K562 (cell line): ENCODE results near the gene ARHGEF16. TPM values are rescaled to one million over a fixed set of nuclear protein-coding genes. Genes with fewer than 3 reads are reported as not detected.
A peak's percentile ranks its signal among the peaks of the same experiment; 100 is the strongest.

Experiments used
- ATAC-seq: fragments of 200-7000 bp; cut with Tn5 transposase; 3 replicates; pipeline ENCODE4 v1.9.1; 2020; ENCODE audit warnings: moderate library complexity
- BruUV-seq: library from RNA; stranded (reverse); fragments of 400-500 nt; replicated peaks from 2 replicates; lab custom pipeline; 2021; lab: Mats Ljungman, UMichigan
- CTCF ChIA-PET: fragments of 300-600 bp; formaldehyde crosslinking; extraction: SDS; loops from one replicate; lab custom pipeline; 2021; ENCODE audit warnings: low intra/inter-chr PET ratio; lab: Yijun Ruan, JAX
- POLR2A ChIA-PET: fragments of 300-600, 350-650 bp; sonication (Branson Sonifier 250); formaldehyde crosslinking; extraction: SDS; loops from one replicate; lab custom pipeline; 2021; ENCODE audit warnings: antibody characterized with exemption, inconsistent platforms; lab: Yijun Ruan, JAX
- DNase-seq, 4 experiments: peaks; one replicate each; pipeline versions ENCODE4 v3.0.0 to v3.0.0-alpha.2; 2011 to 2018; ENCODE audit warnings: low spot score in 3 of 4, mixed read lengths in 3 of 4; ENCODE audit errors: extremely low read depth in 1 of 4
- FAIRE-seq: peaks from 2 replicates; lab custom pipeline; 2011; peaks lifted over from hg19 to GRCh38; lab: Jason Lieb, UNC
- H2AFZ ChIP-seq: 2 replicates; pipeline ENCODE4 v1.6.0; 2011; ENCODE audit warnings: low read depth, low read length, control low read depth, inconsistent platforms
- H3K27ac ChIP-seq: fragments of 200-600 bp; 3 replicates; pipeline ENCODE4 v1.8.0; 2011; ENCODE audit warnings: low read depth, mild to moderate bottlenecking, control low read depth, inconsistent platforms, low read length, moderate library complexity, mixed read lengths; ENCODE audit errors: extremely low read depth
- H3K27me3 ChIP-seq, 2 experiments: fragments of 300-600 bp in 1 of 2; 2 replicates in 1 of 2; 3 replicates in 1 of 2; pipeline versions ENCODE4 v1.6.0 to v1.8.0; 2011; ENCODE audit warnings: inconsistent platforms in 2 of 2, low read length in 2 of 2, mild to moderate bottlenecking in 1 of 2, mixed read lengths in 1 of 2, moderate library complexity in 1 of 2; ENCODE audit not compliant: control insufficient read depth in 2 of 2, insufficient read depth in 2 of 2
- H3K36me3 ChIP-seq: fragments of 300-600 bp; 3 replicates; pipeline ENCODE4 v1.8.0; 2011; ENCODE audit warnings: mild to moderate bottlenecking, low read length, inconsistent platforms; ENCODE audit not compliant: control insufficient read depth, insufficient read depth
- H3K4me1 ChIP-seq, 2 experiments: fragments of 200-600 bp in 1 of 2; replicated peaks in 1 of 2; 2 replicates in 1 of 2; 3 replicates in 1 of 2; pipeline versions ENCODE4 v1.5.1 to v1.8.0; 2011; ENCODE audit warnings: inconsistent platforms in 2 of 2, low read length in 2 of 2, mild to moderate bottlenecking in 1 of 2, mixed read lengths in 1 of 2, moderate library complexity in 1 of 2; ENCODE audit not compliant: control insufficient read depth in 2 of 2, insufficient read depth in 2 of 2
- H3K4me2 ChIP-seq: 2 replicates; pipeline ENCODE4 v1.6.1; 2011; ENCODE audit warnings: low read length, control low read depth, inconsistent platforms, mixed read lengths; ENCODE audit not compliant: insufficient read depth
- H3K4me3 ChIP-seq: fragments of 200-600 bp; sonication (generic), shearing (Covaris generic); 2 replicates; pipeline ENCODE4 v1.5.1; 2016; ENCODE audit warnings: control low read depth, inconsistent platforms
- H3K79me2 ChIP-seq: fragments of 200-600 bp; 3 replicates; pipeline ENCODE4 v1.8.0; 2011; ENCODE audit warnings: low read length, inconsistent platforms; ENCODE audit not compliant: control insufficient read depth, insufficient read depth
- H3K9ac ChIP-seq, 2 experiments: 2 replicates each; pipeline versions ENCODE4 v1.6.0 to v1.6.1; 2011; ENCODE audit warnings: low read depth in 2 of 2, low read length in 2 of 2, control low read depth in 1 of 2, inconsistent platforms in 1 of 2, mild to moderate bottlenecking in 1 of 2, mixed read lengths in 1 of 2; ENCODE audit not compliant: insufficient read depth in 1 of 2
- H3K9me1 ChIP-seq: one replicate; pipeline ENCODE4 v1.6.0; 2011; ENCODE audit warnings: inconsistent platforms, mild to moderate bottlenecking, low read length, moderate library complexity; ENCODE audit not compliant: control insufficient read depth, insufficient read depth
- H3K9me3 ChIP-seq: replicated peaks from 2 replicates; pipeline ENCODE4 v1.5.1; 2011; ENCODE audit warnings: low read depth, low read length, inconsistent platforms; ENCODE audit not compliant: control insufficient read depth, insufficient read depth
- H4K20me1 ChIP-seq: replicated peaks from 2 replicates; pipeline ENCODE4 v1.6.1; 2011; ENCODE audit warnings: low read length, inconsistent platforms, mixed read lengths; ENCODE audit not compliant: control insufficient read depth, insufficient read depth
- POLR3A ChIP-seq: IDR thresholded peaks from 2 replicates; pipeline ENCODE4 v1.6.1; 2011; ENCODE audit warnings: borderline replicate concordance, mild to moderate bottlenecking, moderate library complexity; ENCODE audit not compliant: insufficient read length, insufficient read depth; ENCODE audit errors: extremely low read depth
- WGBS: fragments of 100-300 bp; shearing (Covaris generic); methylation state at CpG from one replicate; pipeline ENCODE4 v1.1.6; 2016; ENCODE audit warnings: low coverage, mixed read lengths; ENCODE audit not compliant: insufficient coverage; ENCODE audit errors: missing lambda C conversion rate; 5-methylcytosine and 5-hydroxymethylcytosine counted together
- in situ Hi-C: fragments of 300-500 bp; cut with MboI; formaldehyde crosslinking; loops from 4 replicates; pipeline ENCODE4 v1.15.0; 2018; ENCODE audit warnings: inconsistent platforms, mixed read lengths
- intact Hi-C: fragments of 100-400 bp; cut with micrococcal nuclease; formaldehyde crosslinking; loops from 2 replicates; pipeline ENCODE4 v1.14.2; 2022
- polyA plus RNA-seq, 8 experiments: library from polyadenylated mRNA; depleted of rRNA in 4 of 8; stranded (reverse) in 5 of 8; unstranded in 3 of 8; fragments of >200 nt; fragmentation: Nextera tagmentation in 2 of 8; fragmentation: Illumina TruSeq in 1 of 8; extraction: Ambion mirVana in 2 of 8; extraction: Trizol in 1 of 8; gene quantifications; 2 replicates each; pipeline versions ENCODE4 v1.2.1 to v1.2.3, GENCODE V29; 2011 to 2014; ENCODE audit warnings: inconsistent platforms in 1 of 8, missing spikeins in 1 of 8
- total RNA-seq, 7 experiments: library from RNA; depleted of rRNA in 6 of 7; stranded (reverse); fragments of >200 nt in 6 of 7; fragmentation: Illumina TruSeq in 2 of 7; extraction: Trizol in 2 of 7; gene quantifications; 2 replicates each; pipeline versions ENCODE4 v1.2.1 to v1.2.3, GENCODE V29; 2011 to 2021; ENCODE audit warnings: low replicate concordance in 1 of 7
- TF ChIP-seq, protein P1 (sequence below): fragments of 450-650 bp; IDR thresholded peaks from 2 replicates; pipeline ENCODE4 v1.6.1; 2016; ENCODE audit warnings: mild to moderate bottlenecking
- TF ChIP-seq, protein P2 (sequence below): fragments of 450-650 bp; conservative IDR thresholded peaks from 2 replicates; pipeline ENCODE4 v1.6.1; 2016; ENCODE audit warnings: missing genetic modification characterization, low read depth, mild to moderate bottlenecking, missing compliant biosample characterization, moderate library complexity
- TF ChIP-seq, protein P3 (sequence below): fragments of 450-650 bp; formaldehyde crosslinking; IDR thresholded peaks from 2 replicates; pipeline ENCODE4 v1.4.0; 2020; ENCODE audit warnings: mild to moderate bottlenecking, moderate library complexity
- TF ChIP-seq, protein P4 (sequence below), 3 experiments: IDR thresholded peaks in 2 of 3; conservative IDR thresholded peaks in 1 of 3; 2 replicates each; pipeline ENCODE4 v1.5.1; 2011 to 2012; ENCODE audit warnings: low read length in 3 of 3, mild to moderate bottlenecking in 3 of 3, control low read depth in 2 of 3, improper control_type of control experiment in 1 of 3, inconsistent platforms in 1 of 3, low read depth in 1 of 3, mixed read lengths in 1 of 3, moderate library complexity in 1 of 3; ENCODE audit not compliant: insufficient read depth in 2 of 3

ARHGEF16 gene
- total and polyA plus RNA-seq, 9 of the 15 experiments (the other 6 are each of a cell fraction or from before 2014, with no cell fraction given) = 0.15 to 1.2 (median 0.49) TPM; not detected in 2

GRCh38 chr1:3456449-3456963 lies 2.0 kb downstream of the ARHGEF16 start (continued):
- TF ChIP-seq, protein P1, sequence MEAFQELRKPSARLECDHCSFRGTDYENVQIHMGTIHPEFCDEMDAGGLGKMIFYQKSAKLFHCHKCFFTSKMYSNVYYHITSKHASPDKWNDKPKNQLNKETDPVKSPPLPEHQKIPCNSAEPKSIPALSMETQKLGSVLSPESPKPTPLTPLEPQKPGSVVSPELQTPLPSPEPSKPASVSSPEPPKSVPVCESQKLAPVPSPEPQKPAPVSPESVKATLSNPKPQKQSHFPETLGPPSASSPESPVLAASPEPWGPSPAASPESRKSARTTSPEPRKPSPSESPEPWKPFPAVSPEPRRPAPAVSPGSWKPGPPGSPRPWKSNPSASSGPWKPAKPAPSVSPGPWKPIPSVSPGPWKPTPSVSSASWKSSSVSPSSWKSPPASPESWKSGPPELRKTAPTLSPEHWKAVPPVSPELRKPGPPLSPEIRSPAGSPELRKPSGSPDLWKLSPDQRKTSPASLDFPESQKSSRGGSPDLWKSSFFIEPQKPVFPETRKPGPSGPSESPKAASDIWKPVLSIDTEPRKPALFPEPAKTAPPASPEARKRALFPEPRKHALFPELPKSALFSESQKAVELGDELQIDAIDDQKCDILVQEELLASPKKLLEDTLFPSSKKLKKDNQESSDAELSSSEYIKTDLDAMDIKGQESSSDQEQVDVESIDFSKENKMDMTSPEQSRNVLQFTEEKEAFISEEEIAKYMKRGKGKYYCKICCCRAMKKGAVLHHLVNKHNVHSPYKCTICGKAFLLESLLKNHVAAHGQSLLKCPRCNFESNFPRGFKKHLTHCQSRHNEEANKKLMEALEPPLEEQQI = no peak

GRCh38 chr1:3456964-3457909 lies 2.8 kb downstream of the ARHGEF16 start:
- Histone ChIP-seq H3K79me2 (no peaks in the 10 kb centered on the region), H3K36me3 (no peaks in the 10 kb centered on the region), H3K9ac (no peak overlapping the region), H3K27ac (no peak overlapping the region), H3K9me3 (no peaks in the 10 kb centered on the region), H2AFZ (no peak overlapping the region), H4K20me1 (peaks cover 52% of the 10 kb centered on the region), H3K9me1 (no peaks in the 10 kb centered on the region), H3K4me2 (no peak overlapping the region), H3K27me3 (peaks cover 36 to 66% of the 10 kb centered on the region in 2 experiments; a peak in 4 of 5 replicates), H3K4me1 (peaks cover 0 to 42% of the 10 kb centered on the region in 2 experiments; a peak in 3 of 5 replicates), H3K4me3 (no peak overlapping the region)
- FAIRE-seq = no peak
- no TSS peak for BruUV-seq
- 6% methylated on average over 28 of the region's 29 CpGs for WGBS
- intact Hi-C loops = no loop called here
- in situ Hi-C loops = no loop called here
- no peak for ATAC-seq
- TF ChIP-seq, protein P2, sequence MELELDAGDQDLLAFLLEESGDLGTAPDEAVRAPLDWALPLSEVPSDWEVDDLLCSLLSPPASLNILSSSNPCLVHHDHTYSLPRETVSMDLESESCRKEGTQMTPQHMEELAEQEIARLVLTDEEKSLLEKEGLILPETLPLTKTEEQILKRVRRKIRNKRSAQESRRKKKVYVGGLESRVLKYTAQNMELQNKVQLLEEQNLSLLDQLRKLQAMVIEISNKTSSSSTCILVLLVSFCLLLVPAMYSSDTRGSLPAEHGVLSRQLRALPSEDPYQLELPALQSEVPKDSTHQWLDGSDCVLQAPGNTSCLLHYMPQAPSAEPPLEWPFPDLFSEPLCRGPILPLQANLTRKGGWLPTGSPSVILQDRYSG (tag) = no peak
- TF ChIP-seq, protein P3, sequence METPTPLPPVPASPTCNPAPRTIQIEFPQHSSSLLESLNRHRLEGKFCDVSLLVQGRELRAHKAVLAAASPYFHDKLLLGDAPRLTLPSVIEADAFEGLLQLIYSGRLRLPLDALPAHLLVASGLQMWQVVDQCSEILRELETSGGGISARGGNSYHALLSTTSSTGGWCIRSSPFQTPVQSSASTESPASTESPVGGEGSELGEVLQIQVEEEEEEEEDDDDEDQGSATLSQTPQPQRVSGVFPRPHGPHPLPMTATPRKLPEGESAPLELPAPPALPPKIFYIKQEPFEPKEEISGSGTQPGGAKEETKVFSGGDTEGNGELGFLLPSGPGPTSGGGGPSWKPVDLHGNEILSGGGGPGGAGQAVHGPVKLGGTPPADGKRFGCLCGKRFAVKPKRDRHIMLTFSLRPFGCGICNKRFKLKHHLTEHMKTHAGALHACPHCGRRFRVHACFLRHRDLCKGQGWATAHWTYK (CRISPR knock-in tag) = no peak
- TF ChIP-seq, protein P4, sequence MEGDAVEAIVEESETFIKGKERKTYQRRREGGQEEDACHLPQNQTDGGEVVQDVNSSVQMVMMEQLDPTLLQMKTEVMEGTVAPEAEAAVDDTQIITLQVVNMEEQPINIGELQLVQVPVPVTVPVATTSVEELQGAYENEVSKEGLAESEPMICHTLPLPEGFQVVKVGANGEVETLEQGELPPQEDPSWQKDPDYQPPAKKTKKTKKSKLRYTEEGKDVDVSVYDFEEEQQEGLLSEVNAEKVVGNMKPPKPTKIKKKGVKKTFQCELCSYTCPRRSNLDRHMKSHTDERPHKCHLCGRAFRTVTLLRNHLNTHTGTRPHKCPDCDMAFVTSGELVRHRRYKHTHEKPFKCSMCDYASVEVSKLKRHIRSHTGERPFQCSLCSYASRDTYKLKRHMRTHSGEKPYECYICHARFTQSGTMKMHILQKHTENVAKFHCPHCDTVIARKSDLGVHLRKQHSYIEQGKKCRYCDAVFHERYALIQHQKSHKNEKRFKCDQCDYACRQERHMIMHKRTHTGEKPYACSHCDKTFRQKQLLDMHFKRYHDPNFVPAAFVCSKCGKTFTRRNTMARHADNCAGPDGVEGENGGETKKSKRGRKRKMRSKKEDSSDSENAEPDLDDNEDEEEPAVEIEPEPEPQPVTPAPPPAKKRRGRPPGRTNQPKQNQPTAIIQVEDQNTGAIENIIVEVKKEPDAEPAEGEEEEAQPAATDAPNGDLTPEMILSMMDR (IDR thresholded peaks at IDR 0.05 in 2 of 3, conservative IDR thresholded peaks at IDR 0.05 in 1 of 3; ENCODE audit: insufficient read depth in 2 of 3, low read depth in 1 of 3, low read length in 3 of 3) = peak in 2 of 3 experiments; percentile 29 to 54; a peak in 3 of 6 replicates
- TF ChIP-seq POLR3A = no peak
- CTCF ChIA-PET = interaction anchor here (0.7 to 1.1 kb wide), 2 partner anchors 15 to 27 kb away, joined by 3 to 4 read pairs; no protein-coding TSS in a partner anchor
- POLR2A ChIA-PET = no interaction called here
- DNase-seq = no peak
